Coronary artery (tissue), 2 donors: Measurements from ENCODE around the gene GTPBP4.
A peak's percentile ranks its signal among the peaks of the same experiment; 100 is the strongest.

Source experiments
- DNase-seq: peaks from one replicate; pipeline ENCODE4 v3.0.0-alpha.2; 2017; ENCODE audit warnings: low spot score
- H3K27ac ChIP-seq, 2 donors: fragments of 200-600 bp; sonication (generic); one replicate each; pipeline ENCODE4 v1.5.1; 2016 to 2019
- H3K4me3 ChIP-seq: fragments of 200-600 bp; sonication (generic); 2 replicates; pipeline ENCODE4 v1.5.1; 2016; ENCODE audit warnings: mild to moderate bottlenecking, moderate library complexity
- TF ChIP-seq, protein P1 (sequence below): fragments of 200-600 bp; sonication (generic); IDR thresholded peaks from one replicate; pipeline ENCODE4 v1.5.1; 2019; ENCODE audit warnings: antibody characterized with exemption

GTPBP4 gene

DNA sequence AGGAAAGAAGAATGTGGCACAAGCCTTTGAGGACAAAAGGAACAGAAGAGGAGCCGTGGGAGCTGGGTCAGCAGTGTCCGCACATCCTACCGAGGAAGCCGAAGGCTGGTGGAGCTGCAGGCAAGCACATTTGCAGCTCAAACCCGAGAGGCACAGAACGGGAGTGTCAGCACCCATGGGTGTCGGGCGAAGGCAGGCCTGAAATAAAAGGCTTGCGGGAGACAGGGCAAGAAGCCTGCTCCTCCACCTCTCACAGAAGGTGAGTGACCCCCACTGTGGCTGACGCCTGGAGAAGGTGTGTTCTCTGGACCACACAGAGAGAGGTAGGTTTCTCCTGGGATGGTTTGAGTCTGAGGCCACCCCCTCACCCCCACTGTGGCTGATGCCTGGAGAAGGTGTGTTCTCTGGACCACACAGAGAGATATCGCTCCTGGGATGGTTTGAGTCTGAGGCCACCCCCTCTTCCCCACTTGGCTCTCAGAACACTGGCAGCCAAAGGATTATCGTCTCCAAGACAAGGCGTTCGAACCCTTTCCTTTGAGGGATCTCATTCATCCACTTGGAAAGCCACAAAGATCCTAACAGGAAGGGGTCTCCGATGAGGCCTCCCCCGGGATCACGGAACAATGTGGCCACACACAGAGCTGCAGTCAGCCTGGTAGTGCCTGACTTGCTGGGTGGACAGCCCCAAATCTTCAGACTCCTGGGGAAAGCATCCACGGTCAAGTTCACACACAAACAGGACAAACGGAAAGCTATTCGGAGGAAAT is 21.6 kb upstream of the GTPBP4 start:
- no peak for DNase-seq
- Histone ChIP-seq H3K27ac (no peak overlapping the region), H3K4me3 (no peak overlapping the region)
- TF ChIP-seq, protein P1, sequence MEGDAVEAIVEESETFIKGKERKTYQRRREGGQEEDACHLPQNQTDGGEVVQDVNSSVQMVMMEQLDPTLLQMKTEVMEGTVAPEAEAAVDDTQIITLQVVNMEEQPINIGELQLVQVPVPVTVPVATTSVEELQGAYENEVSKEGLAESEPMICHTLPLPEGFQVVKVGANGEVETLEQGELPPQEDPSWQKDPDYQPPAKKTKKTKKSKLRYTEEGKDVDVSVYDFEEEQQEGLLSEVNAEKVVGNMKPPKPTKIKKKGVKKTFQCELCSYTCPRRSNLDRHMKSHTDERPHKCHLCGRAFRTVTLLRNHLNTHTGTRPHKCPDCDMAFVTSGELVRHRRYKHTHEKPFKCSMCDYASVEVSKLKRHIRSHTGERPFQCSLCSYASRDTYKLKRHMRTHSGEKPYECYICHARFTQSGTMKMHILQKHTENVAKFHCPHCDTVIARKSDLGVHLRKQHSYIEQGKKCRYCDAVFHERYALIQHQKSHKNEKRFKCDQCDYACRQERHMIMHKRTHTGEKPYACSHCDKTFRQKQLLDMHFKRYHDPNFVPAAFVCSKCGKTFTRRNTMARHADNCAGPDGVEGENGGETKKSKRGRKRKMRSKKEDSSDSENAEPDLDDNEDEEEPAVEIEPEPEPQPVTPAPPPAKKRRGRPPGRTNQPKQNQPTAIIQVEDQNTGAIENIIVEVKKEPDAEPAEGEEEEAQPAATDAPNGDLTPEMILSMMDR, result no peak

DNA sequence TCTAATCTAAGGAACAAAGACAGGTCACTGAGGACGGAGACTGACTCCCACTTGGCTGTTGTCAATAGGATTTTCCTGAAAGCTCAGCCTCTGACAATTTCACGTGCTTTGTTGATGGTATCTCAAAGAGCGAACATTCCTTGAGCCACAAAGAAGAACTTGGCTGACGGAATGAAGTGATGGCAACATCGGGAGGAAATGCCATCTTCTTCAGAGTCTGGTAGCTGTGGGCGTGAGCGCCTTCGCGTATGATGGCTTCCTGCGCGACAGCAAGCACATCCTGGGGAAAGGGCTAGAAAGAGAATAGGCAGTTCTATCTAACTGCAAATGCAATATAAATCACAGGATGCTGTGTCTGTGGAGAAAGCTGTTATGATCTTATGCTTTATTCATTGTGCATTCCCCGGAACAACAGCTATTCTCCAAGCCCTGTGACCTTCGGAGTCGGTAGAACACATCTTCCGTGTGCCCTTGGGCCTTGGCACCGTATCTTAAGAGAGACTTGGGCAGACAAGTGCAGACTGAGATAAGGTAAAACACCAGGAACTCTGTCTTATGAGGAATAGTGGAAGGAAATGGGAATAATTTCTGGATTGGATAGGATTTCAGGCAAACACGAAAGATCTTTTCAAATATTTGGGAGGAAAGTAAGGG is 19.6 kb upstream of the GTPBP4 start:
- Histone ChIP-seq H3K4me3 (no peak overlapping the region), H3K27ac (no peak overlapping the region)
- TF ChIP-seq, protein P1, result no peak
- no peak for DNase-seq

DNA sequence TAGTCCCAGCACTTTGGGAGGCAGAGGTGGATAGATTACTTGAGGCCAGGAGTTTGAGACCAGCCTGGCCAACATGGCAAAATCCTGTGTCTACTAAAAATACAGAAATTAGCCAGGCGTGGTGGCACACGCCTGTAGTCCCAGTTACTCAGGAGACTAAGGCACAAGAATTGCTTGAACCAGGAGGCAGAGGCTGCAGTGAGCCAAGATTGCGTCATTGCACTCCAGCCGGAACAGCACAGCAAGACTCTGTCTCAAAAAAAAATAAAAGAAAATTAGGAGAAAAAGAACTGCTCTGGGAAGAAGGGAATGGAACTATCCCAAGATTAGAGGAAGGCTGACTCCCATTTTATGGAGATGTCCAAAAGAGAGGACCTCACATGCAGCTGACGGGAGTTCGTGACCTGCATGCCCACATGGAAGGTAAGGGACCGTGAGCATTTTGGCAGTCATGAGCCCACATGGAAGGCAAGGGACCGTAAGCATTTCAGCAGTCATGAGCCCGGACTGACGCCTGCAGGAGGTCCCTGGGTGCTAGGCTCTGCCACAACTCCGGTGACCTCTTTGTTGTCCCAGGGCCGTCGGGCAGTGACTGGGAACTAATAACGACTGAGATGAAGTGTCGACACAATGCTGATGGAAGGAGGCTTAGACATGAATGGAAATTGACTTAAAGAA is 18.6 kb upstream of the GTPBP4 start:
- DNase-seq, result no peak
- Histone ChIP-seq H3K27ac (no peak overlapping the region), H3K4me3 (no peak overlapping the region)
- TF ChIP-seq, protein P1, result no peak

DNA sequence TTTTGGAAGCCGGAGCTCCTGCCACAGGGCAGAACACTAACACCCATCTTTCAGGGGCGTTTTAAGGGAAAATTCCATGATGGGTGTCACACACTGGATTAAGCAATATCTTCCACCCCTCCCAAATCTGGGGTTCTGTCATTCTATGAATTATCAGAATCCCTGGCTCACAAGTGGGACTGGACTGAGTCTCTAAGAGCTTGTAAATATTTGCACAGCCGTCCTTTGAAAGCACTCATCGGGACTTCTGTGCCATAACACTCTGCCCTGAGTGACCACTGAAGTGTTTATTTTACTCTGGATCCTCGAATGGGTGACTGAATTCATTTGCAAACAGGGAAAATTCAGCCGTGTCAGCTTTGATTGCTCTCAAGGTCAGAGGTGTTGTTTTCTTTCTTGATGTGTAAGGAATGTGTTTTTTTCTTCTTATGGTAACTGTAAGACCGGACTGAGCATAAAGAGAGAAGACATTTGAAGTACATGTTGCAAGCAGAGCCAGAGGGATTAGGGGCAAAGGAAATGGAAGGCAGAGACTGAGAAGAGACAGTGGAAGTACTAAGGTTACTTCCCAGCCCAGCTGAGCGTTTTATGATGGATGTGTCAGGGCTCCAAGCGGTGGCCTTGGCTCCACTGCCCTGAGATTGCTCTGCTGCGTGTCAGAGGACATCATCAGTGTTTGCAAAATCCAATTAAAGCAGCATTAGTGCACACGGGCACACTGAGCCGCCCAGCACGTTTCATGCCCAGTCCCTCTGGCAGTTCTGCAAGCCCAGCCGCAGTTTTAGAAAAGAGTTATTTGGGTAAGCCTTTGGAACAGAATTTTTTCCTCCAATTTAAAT is 17.7 kb upstream of the GTPBP4 start:
- no peak for DNase-seq
- Histone ChIP-seq H3K27ac (no peak overlapping the region), H3K4me3 (no peak overlapping the region)
- TF ChIP-seq, protein P1, result no peak

DNA sequence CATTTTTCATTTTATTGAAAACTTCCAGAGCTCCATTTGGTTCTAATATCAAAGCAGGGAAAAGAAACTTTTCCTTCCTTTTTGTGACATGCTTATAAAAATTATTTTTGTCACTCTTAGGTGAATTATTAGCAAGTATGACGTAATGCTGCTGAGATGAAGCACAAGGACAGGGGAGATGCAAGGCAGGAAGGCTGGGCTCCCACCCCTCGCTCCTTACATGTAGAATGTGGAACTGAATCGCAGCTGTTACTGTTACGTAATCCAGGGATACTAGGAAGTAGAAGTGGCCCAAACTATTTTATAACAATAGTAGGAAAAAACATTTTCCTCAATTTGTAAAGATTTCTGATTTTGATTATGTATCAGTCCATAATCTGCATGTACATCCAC is 17.1 kb upstream of the GTPBP4 start:
- H3K4me3 ChIP-seq, result no peak overlapping the region
- TF ChIP-seq, protein P1, result no peak
- DNase-seq, result no peak
- H3K27ac ChIP-seq, result peak overlapping the region in 1 of 2 donors; percentile 15

DNA sequence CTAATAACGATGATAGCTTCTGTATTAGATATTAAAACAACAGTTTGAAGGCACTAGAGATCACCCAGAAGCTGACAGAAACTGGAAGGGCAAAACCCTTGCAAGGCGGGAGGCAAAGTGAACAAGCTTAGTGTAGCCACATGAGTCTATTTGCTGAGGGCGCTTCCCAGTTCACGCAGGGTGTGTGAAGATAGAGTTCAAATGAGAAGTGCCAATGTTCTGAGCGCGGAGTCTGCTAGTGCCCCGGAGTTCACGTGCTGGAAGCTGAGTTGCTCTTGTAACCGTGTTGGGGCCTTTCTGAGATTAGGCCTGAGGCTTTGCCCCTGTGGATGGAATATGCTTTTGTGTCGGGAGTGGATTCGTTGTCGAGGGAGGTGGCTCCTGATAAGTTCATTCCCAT is 16.6 kb upstream of the GTPBP4 start:
- peak overlapping the region in 1 of 2 donors; percentile 15 for H3K27ac ChIP-seq
- TF ChIP-seq, protein P1, result no peak
- H3K4me3 ChIP-seq, result no peak overlapping the region
- no peak for DNase-seq
